ENCODE measurements around the gene KLK10. TPM values are rescaled to one million over a fixed set of nuclear protein-coding genes. Genes with fewer than 3 reads are reported as not detected.

Gene KLK10
- total and polyA plus RNA-seq, 10 of the 15 experiments (the other 5 are each of a cell fraction or from before 2014, with no cell fraction given): not detected

DNA sequence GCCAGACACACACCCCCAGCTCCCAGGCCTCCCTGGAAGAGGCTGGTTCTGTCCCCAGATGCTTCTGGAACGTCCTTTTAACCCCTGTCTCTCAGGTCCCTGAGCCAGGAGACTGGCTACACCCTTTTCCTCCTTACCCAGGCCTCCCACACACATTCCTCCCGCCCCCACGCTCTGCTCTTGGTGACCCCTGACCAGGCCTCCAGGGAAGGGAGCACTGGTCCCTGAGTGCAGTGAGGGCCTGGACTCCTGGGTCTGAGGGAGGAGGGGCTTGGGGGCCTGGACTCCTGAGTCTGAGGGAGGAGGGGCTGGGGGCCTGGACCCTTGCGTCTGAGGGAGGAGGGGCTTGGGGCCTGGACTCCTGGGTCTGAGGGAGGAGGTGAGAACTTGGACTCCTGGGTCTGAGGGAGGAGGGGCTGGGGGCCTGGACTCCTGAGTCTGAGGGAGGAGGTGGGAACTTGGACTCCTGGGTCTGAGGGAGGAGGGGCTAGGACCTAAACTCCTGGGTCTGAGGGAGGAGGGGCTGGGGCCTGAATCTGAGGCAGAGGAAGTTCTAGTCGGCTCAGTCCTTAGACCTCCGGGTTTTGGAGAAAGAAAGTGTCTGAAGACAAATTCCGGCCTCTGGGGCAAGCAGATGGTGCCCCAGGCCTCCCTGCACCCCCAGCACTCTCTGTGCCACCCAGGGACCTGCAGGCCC, 50.6 kb downstream of the KLK10 start:
- no peaks in the 10 kb centered on the region for H3K36me3 ChIP-seq (ENCODE audit: control insufficient read depth in 2 of 2, insufficient read depth in 2 of 2, low read length in 1 of 2)
- H3K27ac ChIP-seq (ENCODE audit: control insufficient read depth, insufficient read depth): no peak overlapping the region
- TF ChIP-seq BHLHE40 (IDR thresholded peaks at IDR 0.05; ENCODE audit: borderline replicate concordance in 1 of 2, low read depth in 2 of 2, low read length in 1 of 2): no peak
- no peak for TF ChIP-seq FOXK2 (IDR thresholded peaks at IDR 0.05)
- no peak for TF ChIP-seq CBFB (IDR thresholded peaks at IDR 0.05; ENCODE audit: low read depth)
- TF ChIP-seq POLR2A (IDR thresholded peaks at IDR 0.05; ENCODE audit: low read depth, low read length): no peak
- TF ChIP-seq HDAC2 (IDR thresholded peaks at IDR 0.05): no peak
- TF ChIP-seq SRF (IDR thresholded peaks at IDR 0.05; ENCODE audit: low read depth in 2 of 2, low read length in 2 of 2): no peak
- TF ChIP-seq, protein P1, sequence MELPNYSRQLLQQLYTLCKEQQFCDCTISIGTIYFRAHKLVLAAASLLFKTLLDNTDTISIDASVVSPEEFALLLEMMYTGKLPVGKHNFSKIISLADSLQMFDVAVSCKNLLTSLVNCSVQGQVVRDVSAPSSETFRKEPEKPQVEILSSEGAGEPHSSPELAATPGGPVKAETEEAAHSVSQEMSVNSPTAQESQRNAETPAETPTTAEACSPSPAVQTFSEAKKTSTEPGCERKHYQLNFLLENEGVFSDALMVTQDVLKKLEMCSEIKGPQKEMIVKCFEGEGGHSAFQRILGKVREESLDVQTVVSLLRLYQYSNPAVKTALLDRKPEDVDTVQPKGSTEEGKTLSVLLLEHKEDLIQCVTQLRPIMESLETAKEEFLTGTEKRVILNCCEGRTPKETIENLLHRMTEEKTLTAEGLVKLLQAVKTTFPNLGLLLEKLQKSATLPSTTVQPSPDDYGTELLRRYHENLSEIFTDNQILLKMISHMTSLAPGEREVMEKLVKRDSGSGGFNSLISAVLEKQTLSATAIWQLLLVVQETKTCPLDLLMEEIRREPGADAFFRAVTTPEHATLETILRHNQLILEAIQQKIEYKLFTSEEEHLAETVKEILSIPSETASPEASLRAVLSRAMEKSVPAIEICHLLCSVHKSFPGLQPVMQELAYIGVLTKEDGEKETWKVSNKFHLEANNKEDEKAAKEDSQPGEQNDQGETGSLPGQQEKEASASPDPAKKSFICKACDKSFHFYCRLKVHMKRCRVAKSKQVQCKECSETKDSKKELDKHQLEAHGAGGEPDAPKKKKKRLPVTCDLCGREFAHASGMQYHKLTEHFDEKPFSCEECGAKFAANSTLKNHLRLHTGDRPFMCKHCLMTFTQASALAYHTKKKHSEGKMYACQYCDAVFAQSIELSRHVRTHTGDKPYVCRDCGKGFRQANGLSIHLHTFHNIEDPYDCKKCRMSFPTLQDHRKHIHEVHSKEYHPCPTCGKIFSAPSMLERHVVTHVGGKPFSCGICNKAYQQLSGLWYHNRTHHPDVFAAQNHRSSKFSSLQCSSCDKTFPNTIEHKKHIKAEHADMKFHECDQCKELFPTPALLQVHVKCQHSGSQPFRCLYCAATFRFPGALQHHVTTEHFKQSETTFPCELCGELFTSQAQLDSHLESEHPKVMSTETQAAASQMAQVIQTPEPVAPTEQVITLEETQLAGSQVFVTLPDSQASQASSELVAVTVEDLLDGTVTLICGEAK (IDR thresholded peaks at IDR 0.05; ENCODE audit: borderline replicate concordance): no peak
- TF ChIP-seq, protein P2, sequence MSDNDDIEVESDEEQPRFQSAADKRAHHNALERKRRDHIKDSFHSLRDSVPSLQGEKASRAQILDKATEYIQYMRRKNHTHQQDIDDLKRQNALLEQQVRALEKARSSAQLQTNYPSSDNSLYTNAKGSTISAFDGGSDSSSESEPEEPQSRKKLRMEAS (IDR thresholded peaks at IDR 0.05; ENCODE audit: low read depth, low read length): no peak
- ChIA-PET POLR2A (no interaction called here), CTCF (no interaction called here), SMC1A (ENCODE audit: uncharacterized antibody, unreplicated experiment) (no interaction called here), RAD21 (ENCODE audit: unreplicated experiment) (no interaction called here)
- H4K20me1 ChIP-seq (ENCODE audit: control insufficient read depth, insufficient read depth): no peaks in the 10 kb centered on the region
- H3K9me3 ChIP-seq (replicated peaks; ENCODE audit: control insufficient read depth, insufficient read depth, low read length): no peaks in the 10 kb centered on the region
- no peak for FAIRE-seq
- H2AFZ ChIP-seq (ENCODE audit: control insufficient read depth, low read depth, low read length): no peak overlapping the region
- no TSS peak for BruUV-seq (replicated peaks)
- no peak for DNase-seq (ENCODE audit: low read depth, low spot score)
- no peak overlapping the region for H3K9ac ChIP-seq (ENCODE audit: control insufficient read depth, insufficient read depth, low read length)
- H3K4me2 ChIP-seq (ENCODE audit: control insufficient read depth, insufficient read depth): no peak overlapping the region
- intact Hi-C loops (cut with micrococcal nuclease; ENCODE audit: unreplicated experiment) (no loop called here), in situ Hi-C loops (cut with MboI) (no loop called here)
- peaks cover 2% of the 10 kb centered on the region in 2 experiments; a peak in 3 of 4 replicates for H3K27me3 ChIP-seq (replicated peaks in 1 of 2; ENCODE audit: control insufficient read depth in 2 of 2, insufficient read depth in 2 of 2, low read length in 1 of 2)
- ATAC-seq: no peak
- H3K79me2 ChIP-seq (ENCODE audit: control insufficient read depth, insufficient read depth, low read length): no peaks in the 10 kb centered on the region
- no peaks in the 10 kb centered on the region for H3K4me1 ChIP-seq (ENCODE audit: control insufficient read depth, insufficient read depth, low read length)
- H3K4me3 ChIP-seq: no peak overlapping the region
- WGBS (ENCODE audit: insufficient coverage, insufficient replicate concordance, low lambda C conversion rate, missing lambda C conversion rate): 21% methylated on average over 6 of the region's 7 CpGs

All from GM12878 (cell line).